Testis (tissue), 2 donors: ENCODE results near the gene LRRTM3.

Experiments used
- CTCF ChIP-seq, 3 experiments: fragments of 450-650 bp in 2 of 3; fragments of 200-600 bp in 1 of 3; sonication (generic) in 1 of 3; IDR thresholded peaks; one replicate each; pipeline ENCODE4 v1.5.1; 2016 to 2019; ENCODE audit warnings: antibody characterized with exemption in 3 of 3, mild to moderate bottlenecking in 2 of 3, moderate library complexity in 1 of 3
- POLR2A ChIP-seq: fragments of 450-650 bp; IDR thresholded peaks from one replicate; pipeline ENCODE4 v1.6.1; 2017; ENCODE audit warnings: antibody characterized with exemption, mild to moderate bottlenecking, moderate library complexity

DNA sequence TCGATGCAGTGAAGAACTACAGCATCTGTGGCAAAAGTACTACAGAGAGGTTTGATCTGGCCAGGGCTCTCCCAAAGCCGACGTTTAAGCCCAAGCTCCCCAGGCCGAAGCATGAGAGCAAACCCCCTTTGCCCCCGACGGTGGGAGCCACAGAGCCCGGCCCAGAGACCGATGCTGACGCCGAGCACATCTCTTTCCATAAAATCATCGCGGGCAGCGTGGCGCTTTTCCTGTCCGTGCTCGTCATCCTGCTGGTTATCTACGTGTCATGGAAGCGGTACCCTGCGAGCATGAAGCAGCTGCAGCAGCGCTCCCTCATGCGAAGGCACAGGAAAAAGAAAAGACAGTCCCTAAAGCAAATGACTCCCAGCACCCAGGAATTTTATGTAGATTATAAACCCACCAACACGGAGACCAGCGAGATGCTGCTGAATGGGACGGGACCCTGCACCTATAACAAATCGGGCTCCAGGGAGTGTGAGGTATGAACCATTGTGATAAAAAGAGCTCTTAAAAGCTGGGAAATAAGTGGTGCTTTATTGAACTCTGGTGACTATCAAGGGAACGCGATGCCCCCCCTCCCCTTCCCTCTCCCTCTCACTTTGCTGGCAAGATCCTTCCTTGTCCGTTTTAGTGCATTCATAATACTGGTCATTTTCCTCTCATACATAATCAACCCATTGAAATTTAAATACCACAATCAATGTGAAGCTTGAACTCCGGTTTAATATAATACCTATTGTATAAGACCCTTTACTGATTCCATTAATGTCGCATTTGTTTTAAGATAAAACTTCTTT, 2.3 kb downstream of the LRRTM3 start:
- no peak for TF ChIP-seq CTCF (IDR thresholded peaks at IDR 0.05)
- TF ChIP-seq POLR2A = no peak
